Measurements from ENCODE around the gene DGAT2L6.
"Not testable (repeated sequence)": the region's sequence is repeated elsewhere in the genome, so short reads cannot be mapped to it uniquely, and the experiment has no call there.

The DGAT2L6 gene

DNA sequence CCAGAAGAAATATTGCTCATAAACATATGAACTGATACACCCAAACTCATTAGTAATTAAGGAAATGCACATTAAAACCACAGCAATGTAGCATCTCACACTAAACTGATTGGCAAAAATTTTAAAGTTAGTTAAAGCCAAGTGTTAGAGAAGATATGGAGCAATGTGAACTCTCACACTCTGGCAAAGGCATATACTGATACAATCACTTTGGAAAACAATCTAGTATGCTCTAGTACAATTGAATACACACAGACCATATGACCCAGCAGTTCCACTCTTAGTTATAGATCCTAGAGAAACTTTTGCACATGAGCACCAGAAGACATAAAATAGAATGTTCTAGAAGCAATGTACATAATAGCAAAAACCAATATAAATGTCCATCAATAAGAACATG lies 48.8 kb downstream of the DGAT2L6 start:
- Histone ChIP-seq H3K36me3 (no peaks in the 10 kb centered on the region), H3K4me3 (no peak overlapping the region), H3K4me1 (no peaks in the 10 kb centered on the region), H3K27me3 (no peaks in the 10 kb centered on the region), H3K9me3 (no peaks in the 10 kb centered on the region), H3K27ac (no peak overlapping the region)
- no peak for DNase-seq
- intact Hi-C loops (cut with DNase I; ENCODE audit: low total_unique reads) = no loop called here
- TF ChIP-seq, protein P1, sequence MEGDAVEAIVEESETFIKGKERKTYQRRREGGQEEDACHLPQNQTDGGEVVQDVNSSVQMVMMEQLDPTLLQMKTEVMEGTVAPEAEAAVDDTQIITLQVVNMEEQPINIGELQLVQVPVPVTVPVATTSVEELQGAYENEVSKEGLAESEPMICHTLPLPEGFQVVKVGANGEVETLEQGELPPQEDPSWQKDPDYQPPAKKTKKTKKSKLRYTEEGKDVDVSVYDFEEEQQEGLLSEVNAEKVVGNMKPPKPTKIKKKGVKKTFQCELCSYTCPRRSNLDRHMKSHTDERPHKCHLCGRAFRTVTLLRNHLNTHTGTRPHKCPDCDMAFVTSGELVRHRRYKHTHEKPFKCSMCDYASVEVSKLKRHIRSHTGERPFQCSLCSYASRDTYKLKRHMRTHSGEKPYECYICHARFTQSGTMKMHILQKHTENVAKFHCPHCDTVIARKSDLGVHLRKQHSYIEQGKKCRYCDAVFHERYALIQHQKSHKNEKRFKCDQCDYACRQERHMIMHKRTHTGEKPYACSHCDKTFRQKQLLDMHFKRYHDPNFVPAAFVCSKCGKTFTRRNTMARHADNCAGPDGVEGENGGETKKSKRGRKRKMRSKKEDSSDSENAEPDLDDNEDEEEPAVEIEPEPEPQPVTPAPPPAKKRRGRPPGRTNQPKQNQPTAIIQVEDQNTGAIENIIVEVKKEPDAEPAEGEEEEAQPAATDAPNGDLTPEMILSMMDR (IDR thresholded peaks at IDR 0.05) = no peak

DNA sequence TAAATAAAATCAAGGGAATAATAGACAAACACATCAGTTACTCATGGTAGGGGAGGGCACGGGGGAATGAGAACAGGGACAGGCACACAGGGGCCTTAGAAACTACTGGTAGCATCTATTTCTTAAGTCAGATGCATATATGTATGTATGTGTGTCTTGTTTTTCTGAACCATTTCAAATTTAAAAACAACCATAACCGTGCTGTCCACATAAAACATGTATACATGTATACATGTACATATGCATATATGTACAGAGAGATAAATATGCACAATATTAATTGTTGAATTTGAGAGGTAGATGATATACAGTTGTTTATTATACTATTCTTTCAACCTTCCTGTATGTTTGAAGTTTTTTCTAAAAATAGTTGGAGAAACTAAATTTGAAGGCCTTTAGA lies 49.4 kb downstream of the DGAT2L6 start:
- Histone ChIP-seq H3K27me3 (no peaks in the 10 kb centered on the region), H3K4me3 (no peak overlapping the region), H3K27ac (no peak overlapping the region), H3K36me3 (no peaks in the 10 kb centered on the region), H3K4me1 (no peaks in the 10 kb centered on the region), H3K9me3 (no peaks in the 10 kb centered on the region)
- intact Hi-C loops (cut with DNase I; ENCODE audit: low total_unique reads) = no loop called here
- DNase-seq = no peak
- TF ChIP-seq, protein P1 (IDR thresholded peaks at IDR 0.05) = no peak

DNA sequence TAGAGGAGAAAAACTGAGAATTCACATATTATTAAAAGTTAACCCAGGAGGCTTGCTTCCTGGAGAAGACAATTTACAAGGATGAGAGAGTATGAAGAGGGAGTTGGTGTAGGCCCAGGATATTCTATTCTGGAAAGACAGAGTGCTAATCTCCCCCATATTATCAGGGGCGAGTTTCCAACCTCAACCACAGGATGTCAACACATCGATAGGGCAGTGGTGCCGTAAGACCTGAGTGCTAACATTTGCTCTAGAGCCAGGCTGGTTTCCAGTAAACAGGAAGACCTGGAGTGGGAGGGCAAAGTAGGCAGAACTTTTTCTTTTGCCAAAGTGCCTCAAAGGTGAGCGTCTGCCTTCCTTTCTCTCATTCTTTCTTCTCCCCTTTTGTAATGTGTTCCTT lies 54.4 kb downstream of the DGAT2L6 start:
- H3K27ac ChIP-seq = no peak overlapping the region
- TF ChIP-seq, protein P1 (IDR thresholded peaks at IDR 0.05) = no peak
- no peaks in the 10 kb centered on the region for H3K27me3 ChIP-seq
- intact Hi-C loops (cut with DNase I; ENCODE audit: low total_unique reads) = no loop called here
- no peak overlapping the region for H3K4me3 ChIP-seq
- DNase-seq = no peak
- no peaks in the 10 kb centered on the region for H3K36me3 ChIP-seq
- H3K9me3 ChIP-seq = no peaks in the 10 kb centered on the region
- no peaks in the 10 kb centered on the region for H3K4me1 ChIP-seq

DNA sequence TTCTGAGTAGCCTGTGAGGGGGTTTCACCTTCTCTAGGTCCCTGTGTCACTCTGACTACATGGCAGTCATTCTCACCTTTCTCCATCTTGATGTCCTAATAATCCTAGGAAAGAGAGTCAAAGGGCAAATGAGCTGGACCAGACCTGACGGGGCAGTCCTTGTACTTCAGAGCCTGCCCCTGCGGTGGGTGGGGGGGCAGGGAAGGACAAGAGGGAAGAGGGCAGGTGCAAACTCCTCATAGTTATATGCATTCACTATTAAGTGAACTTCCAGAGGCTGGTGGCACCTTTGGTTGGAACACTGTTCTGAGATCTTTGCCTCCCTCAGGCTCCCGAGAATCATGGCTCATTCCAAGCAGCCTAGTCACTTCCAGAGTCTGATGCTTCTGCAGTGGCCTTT lies 57.1 kb downstream of the DGAT2L6 start, which contains the start of gene AWAT1:
AWAT1 (plus strand) TSS at position 301 of the 400 bp plus-strand sequence; CDS start at position 342, 41 bp downstream.
- intact Hi-C loops (cut with DNase I; ENCODE audit: low total_unique reads) = no loop called here
- Histone ChIP-seq H3K9me3 (no peaks in the 10 kb centered on the region), H3K27me3 (no peaks in the 10 kb centered on the region), H3K36me3 (no peaks in the 10 kb centered on the region), H3K4me1 (no peaks in the 10 kb centered on the region), H3K27ac (no peak within 1 kb of the TSS), H3K4me3 (no peak within 1 kb of the TSS)
- DNase-seq = no peak
- TF ChIP-seq, protein P1 (IDR thresholded peaks at IDR 0.05) = no peak

DNA sequence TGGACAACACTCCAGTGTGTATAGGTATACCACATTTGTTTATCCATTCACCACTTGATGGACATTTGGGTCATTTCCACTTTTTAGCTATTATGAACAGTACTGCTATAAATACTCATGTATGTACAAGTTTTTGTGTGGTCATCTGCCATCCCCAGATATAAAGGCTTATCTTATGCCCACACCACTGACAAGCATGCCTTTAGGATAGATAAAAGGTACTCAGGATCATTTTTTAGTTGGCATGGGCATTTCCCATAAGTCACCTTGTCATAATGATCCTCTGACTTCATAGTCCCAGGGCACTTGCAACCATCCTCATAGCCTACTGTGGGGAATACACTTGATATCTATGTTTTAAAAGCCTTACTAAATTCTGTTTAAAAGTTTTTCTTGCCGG lies 63.5 kb downstream of the DGAT2L6 start:
- no peak overlapping the region for H3K27ac ChIP-seq
- no peak for DNase-seq
- no peaks in the 10 kb centered on the region for H3K27me3 ChIP-seq
- H3K9me3 ChIP-seq = no peaks in the 10 kb centered on the region
- H3K4me3 ChIP-seq = no peak overlapping the region
- H3K36me3 ChIP-seq = no peaks in the 10 kb centered on the region
- intact Hi-C loops (cut with DNase I; ENCODE audit: low total_unique reads) = no loop called here
- TF ChIP-seq, protein P1 (IDR thresholded peaks at IDR 0.05) = no peak
- no peaks in the 10 kb centered on the region for H3K4me1 ChIP-seq

DNA sequence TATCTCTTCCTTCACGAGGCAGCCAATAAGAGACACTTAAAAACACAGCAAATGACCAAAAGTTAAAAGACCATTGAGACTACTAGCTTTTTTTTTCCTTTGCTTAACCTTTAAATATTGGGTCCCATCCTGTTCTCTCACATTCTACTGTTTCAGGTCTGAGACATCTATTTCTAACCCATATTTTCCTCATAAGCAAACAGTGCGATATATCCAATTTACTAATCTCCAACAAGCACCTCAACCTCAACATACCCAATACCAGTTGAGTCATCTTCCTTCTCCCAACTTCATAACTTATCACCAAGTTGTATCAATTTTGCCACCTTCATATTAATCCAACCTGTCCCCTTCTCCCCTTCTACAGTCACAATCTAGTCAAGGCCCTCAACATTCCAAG lies 64.2 kb downstream of the DGAT2L6 start:
- intact Hi-C loops (cut with DNase I; ENCODE audit: low total_unique reads) = no loop called here
- TF ChIP-seq, protein P1 (IDR thresholded peaks at IDR 0.05) = no peak
- Histone ChIP-seq H3K27me3 (no peaks in the 10 kb centered on the region), H3K36me3 (no peaks in the 10 kb centered on the region), H3K9me3 (no peaks in the 10 kb centered on the region), H3K27ac (no peak overlapping the region), H3K4me1 (no peaks in the 10 kb centered on the region), H3K4me3 (no peak overlapping the region)
- no peak for DNase-seq

DNA sequence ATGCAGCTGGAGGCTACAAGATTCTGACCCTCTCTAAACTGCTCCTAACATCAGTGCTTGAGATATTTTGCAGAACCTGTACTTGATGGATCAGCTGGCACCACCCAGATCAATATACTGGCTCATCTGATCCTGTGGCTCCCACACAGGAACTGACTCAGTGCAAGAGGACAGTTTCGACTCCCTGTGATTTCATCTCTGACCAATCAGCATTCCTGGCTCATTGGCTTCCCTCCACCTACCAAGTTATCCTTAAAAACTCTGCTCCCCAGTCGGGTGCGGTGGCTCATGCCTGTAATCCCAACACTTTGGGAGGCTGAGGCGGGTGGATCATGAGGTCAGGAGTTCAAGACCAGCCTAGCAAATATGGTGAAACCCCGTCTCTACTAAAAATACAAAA lies 66.3 kb downstream of the DGAT2L6 start:
- H3K27me3 ChIP-seq; H3K9me3 ChIP-seq; H3K4me1 ChIP-seq; DNase-seq; H3K36me3 ChIP-seq; H3K27ac ChIP-seq; intact Hi-C loops (cut with DNase I; ENCODE audit: low total_unique reads); H3K4me3 ChIP-seq: not testable (repeated sequence)
